IPS DF 4.7 (cell line): ENCODE results near the gene KDR.

Experiments
- DNase-seq: peaks from one replicate; pipeline ENCODE4 v3.0.0-alpha.2; 2013; ENCODE audit warnings: low spot score; ENCODE audit errors: extremely low read depth

KDR gene

GRCh38 chr4:55125087-55125721 is at the start of gene KDR:
TSS of gene KDR (minus strand) at chr4:55125595. CDS start at chr4:55125293, 302 bp downstream.
- no peak for DNase-seq

GRCh38 chr4:55173580-55173979 is 48.2 kb upstream of the KDR start:
- DNase-seq = no peak

- no peak for DNase-seq
Measured at GRCh38 chr4:55172694-55173287, 47.4 kb upstream of the KDR start.

GRCh38 chr4:55170462-55170861 is 45.1 kb upstream of the KDR start:
- no peak for DNase-seq

- no peak for DNase-seq
Measured at GRCh38 chr4:55169352-55169961, 44.1 kb upstream of the KDR start.

GRCh38 chr4:55162396-55162795 is 37.0 kb upstream of the KDR start:
- DNase-seq = no peak

GRCh38 chr4:55161739-55162138 is 36.3 kb upstream of the KDR start:
- DNase-seq = no peak

GRCh38 chr4:55159851-55160250 is 34.5 kb upstream of the KDR start:
- DNase-seq = no peak

- no peak for DNase-seq
Measured at GRCh38 chr4:55158957-55159356, 33.6 kb upstream of the KDR start.

- DNase-seq = no peak
Measured at GRCh38 chr4:55157559-55158277, 32.3 kb upstream of the KDR start.

- DNase-seq = no peak
Measured at GRCh38 chr4:55154933-55155332, 29.5 kb upstream of the KDR start.

- no peak for DNase-seq
Measured at GRCh38 chr4:55154290-55154880, 29.0 kb upstream of the KDR start.

- DNase-seq = no peak
Measured at GRCh38 chr4:55143858-55144257, 18.5 kb upstream of the KDR start.

- no peak for DNase-seq
Measured at GRCh38 chr4:55138367-55138766, 13.0 kb upstream of the KDR start.

- no peak for DNase-seq
Measured at GRCh38 chr4:55136634-55137033, 11.2 kb upstream of the KDR start.

GRCh38 chr4:55133951-55134350 is 8.6 kb upstream of the KDR start:
- DNase-seq = no peak

GRCh38 chr4:55132775-55133174 is 7.4 kb upstream of the KDR start:
- peak; percentile 95 for DNase-seq

- no peak for DNase-seq
Measured at GRCh38 chr4:55127521-55127920, 2.1 kb upstream of the KDR start.

GRCh38 chr4:55127053-55127452 is 1.7 kb upstream of the KDR start:
- no peak for DNase-seq

- DNase-seq = no peak
Measured at GRCh38 chr4:55125763-55126541, 557 bp upstream of the KDR start.
